GM12875 (cell line): ENCODE results near the gene MAPK10.

ENCODE experiments used
- H3K4me3 ChIP-seq: one replicate; pipeline ENCODE4 v1.5.1; 2011; ENCODE audit warnings: low read depth, low read length, control low read depth
- TF ChIP-seq, protein P1 (sequence below): IDR thresholded peaks from 2 replicates; pipeline ENCODE4 v1.5.1; 2011; ENCODE audit warnings: low read depth, mild to moderate bottlenecking, control low read depth, inconsistent platforms, low read length, moderate library complexity, borderline replicate concordance; ENCODE audit not compliant: insufficient read depth

MAPK10 gene

DNA sequence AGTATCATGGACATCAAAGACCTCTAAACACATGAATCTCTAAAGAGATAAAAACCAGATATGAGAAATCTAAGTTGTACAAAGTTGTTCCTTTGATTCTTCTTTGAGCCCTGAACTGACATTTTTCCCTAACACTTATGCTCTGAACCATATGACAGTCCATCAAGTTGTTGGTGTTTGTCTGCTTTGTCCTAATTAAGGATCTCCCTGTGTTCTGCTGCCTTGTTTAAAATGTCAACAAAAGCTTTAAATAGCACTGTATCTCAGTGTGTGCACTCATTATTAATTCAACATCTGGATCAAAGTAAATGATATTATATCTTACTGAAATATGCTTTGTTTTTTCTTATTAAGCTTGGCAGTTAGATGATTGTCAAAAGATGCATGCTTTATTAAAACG, 321.8 kb downstream of the MAPK10 start:
- no peak overlapping the region for H3K4me3 ChIP-seq
- TF ChIP-seq, protein P1, sequence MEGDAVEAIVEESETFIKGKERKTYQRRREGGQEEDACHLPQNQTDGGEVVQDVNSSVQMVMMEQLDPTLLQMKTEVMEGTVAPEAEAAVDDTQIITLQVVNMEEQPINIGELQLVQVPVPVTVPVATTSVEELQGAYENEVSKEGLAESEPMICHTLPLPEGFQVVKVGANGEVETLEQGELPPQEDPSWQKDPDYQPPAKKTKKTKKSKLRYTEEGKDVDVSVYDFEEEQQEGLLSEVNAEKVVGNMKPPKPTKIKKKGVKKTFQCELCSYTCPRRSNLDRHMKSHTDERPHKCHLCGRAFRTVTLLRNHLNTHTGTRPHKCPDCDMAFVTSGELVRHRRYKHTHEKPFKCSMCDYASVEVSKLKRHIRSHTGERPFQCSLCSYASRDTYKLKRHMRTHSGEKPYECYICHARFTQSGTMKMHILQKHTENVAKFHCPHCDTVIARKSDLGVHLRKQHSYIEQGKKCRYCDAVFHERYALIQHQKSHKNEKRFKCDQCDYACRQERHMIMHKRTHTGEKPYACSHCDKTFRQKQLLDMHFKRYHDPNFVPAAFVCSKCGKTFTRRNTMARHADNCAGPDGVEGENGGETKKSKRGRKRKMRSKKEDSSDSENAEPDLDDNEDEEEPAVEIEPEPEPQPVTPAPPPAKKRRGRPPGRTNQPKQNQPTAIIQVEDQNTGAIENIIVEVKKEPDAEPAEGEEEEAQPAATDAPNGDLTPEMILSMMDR: no peak

DNA sequence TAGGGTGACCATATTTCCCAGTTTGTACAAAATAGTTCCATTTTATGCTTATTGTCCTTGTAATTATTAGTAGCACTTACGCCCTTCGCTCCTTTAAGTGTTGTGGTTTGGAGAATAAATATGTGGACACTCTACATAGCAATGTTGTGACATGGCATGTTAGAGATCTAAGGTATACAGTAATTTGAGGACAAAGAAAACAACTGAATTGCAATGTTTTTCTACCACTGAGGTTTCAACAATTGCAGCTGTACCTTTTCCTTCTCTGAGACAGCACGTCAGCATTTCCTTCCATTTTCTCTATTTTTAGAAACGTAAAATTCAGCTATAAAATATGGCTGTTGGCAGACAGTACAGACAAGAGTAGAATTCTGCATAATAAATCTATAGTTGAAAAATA, 323.1 kb downstream of the MAPK10 start:
- H3K4me3 ChIP-seq: no peak overlapping the region
- TF ChIP-seq, protein P1: no peak

- TF ChIP-seq, protein P1: no peak
- H3K4me3 ChIP-seq: no peak overlapping the region
Measured at GRCh38 chr4:86035688-86036087, 324.2 kb downstream of the MAPK10 start.

DNA sequence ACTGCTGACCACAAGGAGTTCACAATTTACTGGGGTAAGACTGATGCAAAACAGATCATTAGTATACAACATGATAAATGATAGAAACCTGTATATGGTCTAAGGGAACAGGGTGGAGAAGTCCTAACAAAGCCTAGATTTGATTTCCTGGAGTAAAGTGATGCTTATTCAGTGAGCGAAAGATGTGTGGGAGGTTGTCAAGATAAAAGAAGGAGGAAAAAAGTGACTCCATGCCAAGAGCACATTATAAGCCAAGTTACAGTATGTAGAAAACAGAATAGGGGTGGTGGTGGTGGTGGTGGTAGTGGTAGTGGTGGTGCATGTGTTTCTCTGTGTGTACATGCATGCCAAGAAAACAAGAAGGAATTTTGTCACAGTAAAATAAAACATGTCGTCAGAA, 325.2 kb downstream of the MAPK10 start:
- no peak overlapping the region for H3K4me3 ChIP-seq
- TF ChIP-seq, protein P1: no peak

DNA sequence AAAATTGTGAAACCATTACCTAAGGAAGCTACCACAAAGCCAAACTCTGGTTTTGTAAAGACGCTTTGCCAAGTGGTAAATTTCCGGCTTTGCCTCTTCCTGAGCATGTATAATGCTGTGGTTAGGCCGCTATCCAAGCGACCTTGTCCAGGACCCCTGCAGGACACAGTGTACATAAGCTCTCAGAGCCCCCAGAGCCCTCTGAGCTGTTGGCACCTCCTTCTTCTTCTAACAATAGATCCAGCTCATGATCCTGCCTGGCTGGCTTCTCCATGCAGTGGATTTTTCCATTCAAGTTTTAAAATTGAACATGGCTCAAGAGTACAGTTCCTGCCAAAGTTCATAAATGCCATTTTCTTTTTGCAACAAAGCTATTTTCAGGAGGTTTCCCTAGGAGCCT, 326.7 kb downstream of the MAPK10 start:
- TF ChIP-seq, protein P1: no peak
- no peak overlapping the region for H3K4me3 ChIP-seq

DNA sequence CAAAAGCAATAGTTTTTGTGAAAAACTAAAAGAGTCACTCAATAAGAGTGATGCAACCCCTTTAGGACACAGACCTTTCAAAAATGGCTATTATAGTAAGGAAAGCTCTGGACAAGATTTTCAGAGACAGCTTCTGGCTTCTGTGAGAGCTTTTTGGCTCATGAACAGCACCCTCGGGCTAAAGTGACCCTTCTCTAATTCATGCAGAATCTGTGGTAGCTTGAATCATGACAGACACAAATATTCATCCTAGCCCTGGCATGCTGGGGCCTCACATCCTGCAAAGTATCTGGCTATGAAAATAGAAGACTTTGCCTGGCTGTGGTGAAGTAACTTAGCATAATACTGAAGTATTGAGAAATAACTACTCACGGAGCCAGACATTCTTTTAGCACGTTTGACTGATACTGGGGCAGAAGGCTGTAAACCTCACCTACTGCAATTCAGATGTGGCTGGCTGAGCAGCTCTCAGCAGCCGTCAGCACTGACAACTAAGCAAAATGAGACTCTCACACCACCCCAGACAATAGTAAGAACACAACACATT, 327.3 kb downstream of the MAPK10 start:
- TF ChIP-seq, protein P1: no peak
- H3K4me3 ChIP-seq: no peak overlapping the region

DNA sequence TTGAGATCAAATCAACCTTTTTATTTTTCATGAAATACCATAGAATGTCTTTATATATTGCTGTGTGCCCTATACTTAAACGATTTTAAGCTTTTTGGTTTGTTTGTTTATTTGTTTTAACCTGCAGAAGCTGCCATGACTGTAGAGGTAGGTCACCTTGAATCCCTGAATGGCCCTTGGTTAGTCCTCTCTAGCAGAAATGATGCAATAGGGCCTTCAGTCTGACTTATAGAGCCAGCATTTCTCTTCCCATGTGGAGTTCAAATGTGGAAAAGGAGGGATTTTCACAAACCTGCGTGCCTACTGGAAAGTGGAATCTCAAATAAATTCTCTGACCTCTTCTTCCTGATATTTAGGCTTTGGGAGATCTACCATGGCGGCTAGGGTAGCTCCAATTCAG, 327.9 kb downstream of the MAPK10 start:
- TF ChIP-seq, protein P1: no peak
- H3K4me3 ChIP-seq: no peak overlapping the region
